Measurements from ENCODE around the gene BTBD3. TPM values are rescaled to one million over a fixed set of nuclear protein-coding genes. Genes with fewer than 3 reads are reported as not detected.

Gene BTBD3
- total and polyA plus RNA-seq, 7 donors, result 14.6 to 47.6 (median 26.8) TPM

- WGBS, 2 donors, result 1% methylated on average over 72 of the region's 72 CpGs
- intact Hi-C loops (cut with DNase I), result loop anchor here (1.0 kb wide), 1 partner anchor 27 kb away; no protein-coding TSS in a partner anchor
- H3K4me3 ChIP-seq, result peak overlapping the region; percentile 69 to 94 (median 89)
- no peak for TF ChIP-seq POLR2A (IDR thresholded peaks at IDR 0.05)
- no peak for TF ChIP-seq CTCF (IDR thresholded peaks at IDR 0.05)
- TF ChIP-seq EP300 (IDR thresholded peaks at IDR 0.05), result no peak
- TF ChIP-seq POLR2AphosphoS5 (IDR thresholded peaks at IDR 0.05), result peak in 1 of 4 donors; percentile 6
- no peaks in the 10 kb centered on the region for H3K27me3 ChIP-seq
- H3K27ac ChIP-seq, result peak overlapping the region; percentile 89 to 96 (median 93)
- H3K36me3 ChIP-seq, result no peaks in the 10 kb centered on the region
- H3K4me1 ChIP-seq, result peaks cover 0 to 20% (median 11%) of the 10 kb centered on the region in 4 donors
- peak; percentile 75 for DNase-seq
- H3K9me3 ChIP-seq, result no peaks in the 10 kb centered on the region
Measured at GRCh38 chr20:11891077-11891775, 26.5 kb upstream of the BTBD3 start.

GRCh38 chr20:11891776-11892545, 25.7 kb upstream of the BTBD3 start:
- intact Hi-C loops (cut with DNase I), result loop anchor here (1.0 kb wide), 1 partner anchor 26 kb away; no protein-coding TSS in a partner anchor
- Histone ChIP-seq H3K27ac (peak overlapping the region; percentile 89 to 96 (median 93)), H3K4me3 (peak overlapping the region; percentile 69 to 94 (median 89)), H3K9me3 (no peaks in the 10 kb centered on the region), H3K27me3 (no peaks in the 10 kb centered on the region), H3K4me1 (peaks cover 0 to 20% (median 11%) of the 10 kb centered on the region in 4 donors), H3K36me3 (no peaks in the 10 kb centered on the region)
- DNase-seq, result peak; percentile 76
- TF ChIP-seq CTCF (IDR thresholded peaks at IDR 0.05) (no peak), POLR2A (IDR thresholded peaks at IDR 0.05) (no peak), POLR2AphosphoS5 (IDR thresholded peaks at IDR 0.05) (no peak), EP300 (IDR thresholded peaks at IDR 0.05) (no peak)
- WGBS, 2 donors, result 0 to 1% methylated on average over 17 of the region's 17 CpGs

- Histone ChIP-seq H3K9me3 (no peaks in the 10 kb centered on the region), H3K27ac (no peak overlapping the region), H3K4me3 (no peak overlapping the region), H3K36me3 (no peaks in the 10 kb centered on the region), H3K4me1 (peaks cover 0 to 20% (median 11%) of the 10 kb centered on the region in 4 donors), H3K27me3 (no peaks in the 10 kb centered on the region)
- intact Hi-C loops (cut with DNase I), result no loop called here
- no peak for TF ChIP-seq EP300 (IDR thresholded peaks at IDR 0.05)
- DNase-seq, result no peak
- 27 to 66% methylated on average over 6 of the region's 6 CpGs for WGBS, 2 donors
Measured at GRCh38 chr20:11894062-11894461, 23.6 kb upstream of the BTBD3 start.

GRCh38 chr20:11895861-11896387, 21.8 kb upstream of the BTBD3 start:
- intact Hi-C loops (cut with DNase I), result no loop called here
- Histone ChIP-seq H3K4me3 (no peak overlapping the region), H3K9me3 (no peaks in the 10 kb centered on the region), H3K27me3 (no peaks in the 10 kb centered on the region), H3K27ac (no peak overlapping the region), H3K4me1 (peaks cover 0 to 14% (median 11%) of the 10 kb centered on the region in 4 donors), H3K36me3 (no peaks in the 10 kb centered on the region)
- DNase-seq, result no peak
- WGBS, 2 donors, result 80 to 88% methylated on average over 6 of the region's 6 CpGs
- no peak for TF ChIP-seq POLR2A (IDR thresholded peaks at IDR 0.05)
- TF ChIP-seq CTCF (IDR thresholded peaks at IDR 0.05), result no peak
- TF ChIP-seq EP300 (IDR thresholded peaks at IDR 0.05), result no peak
- TF ChIP-seq POLR2AphosphoS5 (IDR thresholded peaks at IDR 0.05), result no peak

- 92 to 94% methylated on average over 3 of the region's 3 CpGs for WGBS, 2 donors
- Histone ChIP-seq H3K4me1 (peaks cover 0 to 13% (median 6%) of the 10 kb centered on the region in 4 donors), H3K36me3 (no peaks in the 10 kb centered on the region), H3K9me3 (no peaks in the 10 kb centered on the region), H3K27me3 (no peaks in the 10 kb centered on the region), H3K27ac (no peak overlapping the region), H3K4me3 (no peak overlapping the region)
- intact Hi-C loops (cut with DNase I), result no loop called here
- no peak for TF ChIP-seq EP300 (IDR thresholded peaks at IDR 0.05)
- no peak for TF ChIP-seq POLR2AphosphoS5 (IDR thresholded peaks at IDR 0.05)
- TF ChIP-seq POLR2A (IDR thresholded peaks at IDR 0.05), result no peak
- TF ChIP-seq CTCF (IDR thresholded peaks at IDR 0.05), result no peak
- DNase-seq, result no peak
Measured at GRCh38 chr20:11901127-11901526, 16.6 kb upstream of the BTBD3 start.
